ENCODE measurements around the gene DARS2.
"Not testable (repeated sequence)": the region's sequence is repeated elsewhere in the genome, so short reads cannot be mapped to it uniquely, and the experiment has no call there.

The DARS2 gene

DNA sequence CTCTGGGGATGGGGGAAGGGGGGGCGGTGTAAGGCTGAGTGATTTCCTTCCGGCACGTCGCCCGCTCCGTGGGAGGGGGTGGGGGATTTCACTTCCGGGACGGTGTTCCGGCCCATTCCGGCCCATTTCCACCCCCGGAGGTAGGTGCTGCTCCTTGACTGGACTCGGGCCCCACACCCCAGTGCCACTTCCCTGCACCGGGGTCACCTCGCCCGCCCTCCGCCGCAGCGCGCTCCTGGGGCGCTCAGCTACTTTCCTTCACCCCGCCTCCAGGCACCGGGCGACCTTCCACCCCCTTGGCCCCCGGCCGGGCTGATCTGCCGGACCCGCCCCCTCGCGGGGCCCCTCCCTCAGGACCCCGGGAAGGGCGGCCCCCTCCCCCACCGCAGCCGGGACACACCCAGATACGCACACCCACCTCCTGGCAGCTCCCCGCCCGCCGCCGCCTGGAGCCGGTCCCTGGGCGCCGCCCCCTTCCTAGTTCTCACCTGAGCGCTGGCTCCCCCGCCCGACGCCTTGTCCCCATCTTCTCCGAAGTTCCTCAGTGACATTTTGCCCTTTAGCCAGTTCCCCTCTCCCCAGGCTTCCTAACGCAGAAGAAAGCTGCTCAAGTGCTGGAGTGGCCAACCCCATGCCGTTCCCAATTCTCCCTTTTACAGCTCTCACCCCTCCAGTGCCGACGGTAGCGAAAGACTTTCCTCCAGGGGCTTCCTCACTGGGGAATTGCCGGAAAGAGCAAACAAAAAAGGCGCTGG, 44.0 kb downstream of the DARS2 start, which contains the start of gene ZBTB37:
ZBTB37 (plus strand) TSS at position 115 of the 755 bp plus-strand sequence. CDS start 1,846 bp downstream, outside the sequence.
- Histone ChIP-seq H3K4me3 (ENCODE audit: low read depth, low read length) (peak within 1 kb of the TSS; percentile 97), H3K36me3 (ENCODE audit: control insufficient read depth, insufficient read depth, low read length) (peaks cover 59% of the 10 kb centered on the region), H3K27me3 (ENCODE audit: control insufficient read depth, insufficient read depth, low read length) (no peaks in the 10 kb centered on the region), H3K4me1 (ENCODE audit: control insufficient read depth, insufficient read depth, low read length) (0 out of 2 replicates have a peak, but pooled peaks cover 4% of the 10 kb centered on the region), H3K27ac (ENCODE audit: low read depth, low read length) (peak within 1 kb of the TSS; percentile 96), H3K9me3 (ENCODE audit: control insufficient read depth, insufficient read depth, low read depth, low read length) (no peaks in the 10 kb centered on the region), H3K9ac (ENCODE audit: low read length) (peak within 1 kb of the TSS; percentile 98)

DNA sequence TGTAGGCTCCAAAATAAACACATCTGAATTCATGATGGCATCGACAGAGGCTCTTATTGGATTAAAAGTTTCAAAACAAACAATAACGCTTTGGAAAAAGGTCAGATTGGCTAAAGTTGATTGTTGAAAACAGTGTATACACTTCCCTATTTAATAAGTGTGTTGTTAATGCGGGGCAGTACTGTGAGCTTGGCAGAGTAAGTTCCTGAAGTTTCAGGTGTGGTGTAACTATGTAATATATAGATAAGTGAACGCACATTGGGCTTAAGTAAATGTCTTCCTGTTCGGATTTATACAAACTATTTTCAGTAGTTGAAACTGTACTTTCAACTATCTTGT, 44.5 kb downstream of the DARS2 start:
- H3K4me3 ChIP-seq (ENCODE audit: low read depth, low read length): peak overlapping the region; percentile 97
- 0 out of 2 replicates have a peak overlapping the region, but pooled peaks have one; percentile 87 for H3K27ac ChIP-seq (ENCODE audit: low read depth, low read length)
- no peaks in the 10 kb centered on the region for H3K27me3 ChIP-seq (ENCODE audit: control insufficient read depth, insufficient read depth, low read length)
- peak overlapping the region; percentile 88 for H3K9ac ChIP-seq (ENCODE audit: low read length)
- 0 out of 2 replicates have a peak, but pooled peaks cover 4% of the 10 kb centered on the region for H3K4me1 ChIP-seq (ENCODE audit: control insufficient read depth, insufficient read depth, low read length)
- peaks cover 56% of the 10 kb centered on the region for H3K36me3 ChIP-seq (ENCODE audit: control insufficient read depth, insufficient read depth, low read length)
- H3K9me3 ChIP-seq (ENCODE audit: control insufficient read depth, insufficient read depth, low read depth, low read length): no peaks in the 10 kb centered on the region

- Histone ChIP-seq H3K27ac (ENCODE audit: low read depth, low read length) (no peak overlapping the region), H3K9me3 (ENCODE audit: control insufficient read depth, insufficient read depth, low read depth, low read length) (no peaks in the 10 kb centered on the region), H3K4me3 (ENCODE audit: low read depth, low read length) (no peak overlapping the region), H3K27me3 (ENCODE audit: control insufficient read depth, insufficient read depth, low read length) (no peaks in the 10 kb centered on the region), H3K4me1 (ENCODE audit: control insufficient read depth, insufficient read depth, low read length) (no peaks in the 10 kb centered on the region), H3K9ac (ENCODE audit: low read length) (no peak overlapping the region), H3K36me3 (ENCODE audit: control insufficient read depth, insufficient read depth, low read length) (peaks cover 46% of the 10 kb centered on the region)
Measured at GRCh38 chr1:173870252-173871075, 46.0 kb downstream of the DARS2 start.

DNA sequence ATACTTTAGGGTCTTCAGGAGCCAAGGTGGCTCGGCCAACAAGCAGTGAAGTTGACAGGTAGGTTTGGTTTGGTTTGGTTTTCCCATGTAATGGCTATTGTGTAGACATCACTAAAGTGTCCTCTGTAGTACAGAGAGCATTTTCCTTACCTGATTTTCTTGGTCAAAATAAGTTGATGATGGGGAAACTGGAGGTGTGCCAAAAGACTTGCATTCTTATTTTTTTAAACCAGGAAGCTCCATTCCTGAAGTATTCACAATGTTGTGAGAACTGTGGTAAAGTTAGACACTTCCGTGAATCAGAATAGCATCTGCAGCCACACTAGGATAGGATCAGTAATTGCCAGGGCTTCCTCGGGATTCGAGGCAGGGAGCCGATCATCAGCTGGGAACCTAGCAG, 46.6 kb downstream of the DARS2 start:
- H3K4me3 ChIP-seq (ENCODE audit: low read depth, low read length): no peak overlapping the region
- H3K9ac ChIP-seq (ENCODE audit: low read length): no peak overlapping the region
- no peaks in the 10 kb centered on the region for H3K9me3 ChIP-seq (ENCODE audit: control insufficient read depth, insufficient read depth, low read depth, low read length)
- peaks cover 44% of the 10 kb centered on the region for H3K36me3 ChIP-seq (ENCODE audit: control insufficient read depth, insufficient read depth, low read length)
- H3K27me3 ChIP-seq (ENCODE audit: control insufficient read depth, insufficient read depth, low read length): no peaks in the 10 kb centered on the region
- H3K27ac ChIP-seq (ENCODE audit: low read depth, low read length): no peak overlapping the region
- no peaks in the 10 kb centered on the region for H3K4me1 ChIP-seq (ENCODE audit: control insufficient read depth, insufficient read depth, low read length)

DNA sequence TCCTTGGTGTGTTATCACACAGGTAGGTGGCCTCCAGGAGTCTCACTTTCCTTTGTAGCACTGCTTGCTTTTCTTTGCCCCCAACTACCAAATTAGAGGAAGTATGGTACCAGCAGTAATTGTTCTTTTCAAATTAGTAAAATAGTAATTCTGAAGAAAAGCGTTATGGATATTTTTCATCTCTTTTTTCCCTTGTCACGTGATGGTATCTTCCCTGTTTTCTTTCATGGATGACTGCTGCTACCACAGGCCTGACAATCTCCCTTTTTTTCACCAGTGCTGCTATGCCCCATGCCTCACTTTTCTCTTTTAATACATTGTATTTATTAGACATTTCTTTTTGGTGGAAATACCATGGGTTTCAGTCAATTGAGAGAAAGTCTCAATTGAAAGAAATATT, 47.0 kb downstream of the DARS2 start:
- no peaks in the 10 kb centered on the region for H3K4me1 ChIP-seq (ENCODE audit: control insufficient read depth, insufficient read depth, low read length)
- no peak overlapping the region for H3K27ac ChIP-seq (ENCODE audit: low read depth, low read length)
- H3K27me3 ChIP-seq (ENCODE audit: control insufficient read depth, insufficient read depth, low read length): no peaks in the 10 kb centered on the region
- no peaks in the 10 kb centered on the region for H3K9me3 ChIP-seq (ENCODE audit: control insufficient read depth, insufficient read depth, low read depth, low read length)
- H3K4me3 ChIP-seq (ENCODE audit: low read depth, low read length): no peak overlapping the region
- H3K9ac ChIP-seq (ENCODE audit: low read length): no peak overlapping the region
- peaks cover 42% of the 10 kb centered on the region for H3K36me3 ChIP-seq (ENCODE audit: control insufficient read depth, insufficient read depth, low read length)

DNA sequence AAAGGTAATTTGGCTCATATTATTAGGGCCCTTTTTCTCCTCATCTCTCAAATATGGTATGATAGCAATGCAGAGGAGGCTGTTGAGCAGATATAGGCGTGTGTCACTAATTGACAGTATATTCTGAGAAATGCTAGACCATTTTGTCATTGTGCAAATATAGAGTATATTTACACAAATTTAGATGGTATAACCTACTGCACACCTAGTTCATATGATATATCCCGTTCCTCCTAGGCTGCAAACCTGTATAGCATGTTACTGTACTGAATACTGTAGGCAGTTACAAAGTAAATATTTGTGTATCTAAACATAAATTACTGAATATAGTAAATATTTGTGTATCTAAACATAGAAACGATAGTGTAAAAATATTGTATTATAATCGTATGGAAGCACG, 52.3 kb downstream of the DARS2 start:
- Histone ChIP-seq H3K27me3 (ENCODE audit: control insufficient read depth, insufficient read depth, low read length) (no peaks in the 10 kb centered on the region), H3K27ac (ENCODE audit: low read depth, low read length) (no peak overlapping the region), H3K4me1 (ENCODE audit: control insufficient read depth, insufficient read depth, low read length) (no peaks in the 10 kb centered on the region), H3K9me3 (ENCODE audit: control insufficient read depth, insufficient read depth, low read depth, low read length) (no peaks in the 10 kb centered on the region), H3K36me3 (ENCODE audit: control insufficient read depth, insufficient read depth, low read length) (peaks cover 42% of the 10 kb centered on the region), H3K4me3 (ENCODE audit: low read depth, low read length) (no peak overlapping the region), H3K9ac (ENCODE audit: low read length) (no peak overlapping the region)

GRCh38 chr1:173878251-173878650, 53.8 kb downstream of the DARS2 start:
- H3K9me3 ChIP-seq (ENCODE audit: control insufficient read depth, insufficient read depth, low read depth, low read length): no peaks in the 10 kb centered on the region
- no peak overlapping the region for H3K9ac ChIP-seq (ENCODE audit: low read length)
- H3K27me3 ChIP-seq (ENCODE audit: control insufficient read depth, insufficient read depth, low read length): no peaks in the 10 kb centered on the region

GRCh38 chr1:173881117-173881516, 56.6 kb downstream of the DARS2 start:
- H3K4me3 ChIP-seq (ENCODE audit: low read depth, low read length); H3K27ac ChIP-seq (ENCODE audit: low read depth, low read length); H3K9me3 ChIP-seq (ENCODE audit: control insufficient read depth, insufficient read depth, low read depth, low read length); H3K4me1 ChIP-seq (ENCODE audit: control insufficient read depth, insufficient read depth, low read length); H3K27me3 ChIP-seq (ENCODE audit: control insufficient read depth, insufficient read depth, low read length); H3K9ac ChIP-seq (ENCODE audit: low read length): not testable (repeated sequence)
- H3K36me3 ChIP-seq (ENCODE audit: control insufficient read depth, insufficient read depth, low read length): peaks cover 35% of the 10 kb centered on the region

More at GRCh38 chr1:173878251-173878650, 53.8 kb downstream of the DARS2 start:
- Histone ChIP-seq H3K4me3 (ENCODE audit: low read depth, low read length) (no peak overlapping the region), H3K4me1 (ENCODE audit: control insufficient read depth, insufficient read depth, low read length) (no peaks in the 10 kb centered on the region), H3K27ac (ENCODE audit: low read depth, low read length) (no peak overlapping the region), H3K36me3 (ENCODE audit: control insufficient read depth, insufficient read depth, low read length) (peaks cover 38% of the 10 kb centered on the region)

DNA sequence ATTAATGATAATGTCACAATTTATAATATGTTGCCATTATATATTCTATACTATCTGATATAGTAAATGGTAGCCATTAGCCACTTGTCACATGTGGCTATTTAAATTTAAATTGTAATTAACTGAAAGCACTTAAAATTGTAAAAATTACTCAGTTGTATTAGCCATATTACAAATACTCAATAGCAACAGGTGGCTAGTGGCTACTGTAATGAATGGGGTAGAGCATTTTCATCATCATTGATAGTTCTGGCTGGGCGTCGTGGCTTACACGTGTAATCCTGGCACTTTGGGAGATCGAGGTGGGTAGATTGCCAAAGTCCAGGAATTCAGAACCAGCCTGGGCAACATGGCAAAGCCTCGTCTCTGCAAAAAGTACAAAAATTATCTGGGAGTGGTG, 60.2 kb downstream of the DARS2 start:
- H3K36me3 ChIP-seq (ENCODE audit: control insufficient read depth, insufficient read depth, low read length): peaks cover 23% of the 10 kb centered on the region
- H3K27me3 ChIP-seq (ENCODE audit: control insufficient read depth, insufficient read depth, low read length): no peaks in the 10 kb centered on the region
- no peak overlapping the region for H3K4me3 ChIP-seq (ENCODE audit: low read depth, low read length)
- no peaks in the 10 kb centered on the region for H3K9me3 ChIP-seq (ENCODE audit: control insufficient read depth, insufficient read depth, low read depth, low read length)
- H3K9ac ChIP-seq (ENCODE audit: low read length): no peak overlapping the region
- peaks cover 19% of the 10 kb centered on the region for H3K4me1 ChIP-seq (ENCODE audit: control insufficient read depth, insufficient read depth, low read length)
- H3K27ac ChIP-seq (ENCODE audit: low read depth, low read length): no peak overlapping the region

- Histone ChIP-seq H3K27me3 (ENCODE audit: control insufficient read depth, insufficient read depth, low read length) (no peaks in the 10 kb centered on the region), H3K36me3 (ENCODE audit: control insufficient read depth, insufficient read depth, low read length) (peaks cover 20% of the 10 kb centered on the region), H3K27ac (ENCODE audit: low read depth, low read length) (no peak overlapping the region), H3K9me3 (ENCODE audit: control insufficient read depth, insufficient read depth, low read depth, low read length) (no peaks in the 10 kb centered on the region), H3K4me1 (ENCODE audit: control insufficient read depth, insufficient read depth, low read length) (peaks cover 25% of the 10 kb centered on the region), H3K4me3 (ENCODE audit: low read depth, low read length) (no peak overlapping the region), H3K9ac (ENCODE audit: low read length) (no peak overlapping the region)
Measured at GRCh38 chr1:173886746-173887611, 62.5 kb downstream of the DARS2 start.
